Measurements from ENCODE around the gene ACAP2.

The ACAP2 gene

GRCh38 chr3:195226900-195227447, 215.8 kb downstream of the ACAP2 start:
- H3K27me3 ChIP-seq (ENCODE audit: insufficient read depth, poor library complexity, severe bottlenecking) = no peaks in the 10 kb centered on the region
- TF ChIP-seq CTCF (IDR thresholded peaks at IDR 0.05; ENCODE audit: insufficient read depth, low read length) = no peak
- no peak for TF ChIP-seq GABPA (IDR thresholded peaks at IDR 0.05; ENCODE audit: low read depth)
- TF ChIP-seq SPI1 (IDR thresholded peaks at IDR 0.05; ENCODE audit: borderline replicate concordance, low read depth) = no peak
- TF ChIP-seq POLR2AphosphoS5 (IDR thresholded peaks at IDR 0.05; ENCODE audit: low read depth) = no peak
- no peak for TF ChIP-seq REST (IDR thresholded peaks at IDR 0.05; ENCODE audit: insufficient replicate concordance, low read depth)
- no peak overlapping the region for H3K4me3 ChIP-seq (replicated peaks; ENCODE audit: insufficient read depth, low read length)
- peak in 1 of 2 experiments; percentile 16 for DNase-seq (ENCODE audit: low read depth in 1 of 2, low spot score in 1 of 2)
- no peak overlapping the region for H3K27ac ChIP-seq (replicated peaks)

GRCh38 chr3:195226445-195226844, 216.4 kb downstream of the ACAP2 start:
- Histone ChIP-seq H3K27me3 (ENCODE audit: insufficient read depth, poor library complexity, severe bottlenecking) (no peaks in the 10 kb centered on the region), H3K4me3 (replicated peaks; ENCODE audit: insufficient read depth, low read length) (no peak overlapping the region), H3K27ac (replicated peaks) (no peak overlapping the region)
- TF ChIP-seq SPI1 (IDR thresholded peaks at IDR 0.05; ENCODE audit: borderline replicate concordance, low read depth) (no peak), REST (IDR thresholded peaks at IDR 0.05; ENCODE audit: insufficient replicate concordance, low read depth) (no peak), CTCF (IDR thresholded peaks at IDR 0.05; ENCODE audit: insufficient read depth, low read length) (no peak), POLR2AphosphoS5 (IDR thresholded peaks at IDR 0.05; ENCODE audit: low read depth) (no peak), GABPA (IDR thresholded peaks at IDR 0.05; ENCODE audit: low read depth) (no peak)
- no peak for DNase-seq (ENCODE audit: low read depth in 1 of 2, low spot score in 1 of 2)

GRCh38 chr3:195224980-195225580, 217.7 kb downstream of the ACAP2 start:
- H3K27ac ChIP-seq (replicated peaks) = no peak overlapping the region
- no peak for DNase-seq (ENCODE audit: low read depth in 1 of 2, low spot score in 1 of 2)
- no peaks in the 10 kb centered on the region for H3K27me3 ChIP-seq (ENCODE audit: insufficient read depth, poor library complexity, severe bottlenecking)
- TF ChIP-seq REST (IDR thresholded peaks at IDR 0.05; ENCODE audit: insufficient replicate concordance, low read depth) (no peak), CTCF (IDR thresholded peaks at IDR 0.05; ENCODE audit: insufficient read depth, low read length) (no peak), GABPA (IDR thresholded peaks at IDR 0.05; ENCODE audit: low read depth) (no peak), SPI1 (IDR thresholded peaks at IDR 0.05; ENCODE audit: borderline replicate concordance, low read depth) (no peak), POLR2AphosphoS5 (IDR thresholded peaks at IDR 0.05; ENCODE audit: low read depth) (no peak)
- H3K4me3 ChIP-seq (replicated peaks; ENCODE audit: insufficient read depth, low read length) = no peak overlapping the region
